NCI-H1092 (cell line): ENCODE results near the gene LMF1.
A peak's percentile ranks its signal among the peaks of the same experiment; 100 is the strongest.

Experiments
- DNase-seq: peaks from one replicate; lab custom pipeline; 2025; lab: John Stamatoyannopoulos, UW

Gene LMF1

DNA sequence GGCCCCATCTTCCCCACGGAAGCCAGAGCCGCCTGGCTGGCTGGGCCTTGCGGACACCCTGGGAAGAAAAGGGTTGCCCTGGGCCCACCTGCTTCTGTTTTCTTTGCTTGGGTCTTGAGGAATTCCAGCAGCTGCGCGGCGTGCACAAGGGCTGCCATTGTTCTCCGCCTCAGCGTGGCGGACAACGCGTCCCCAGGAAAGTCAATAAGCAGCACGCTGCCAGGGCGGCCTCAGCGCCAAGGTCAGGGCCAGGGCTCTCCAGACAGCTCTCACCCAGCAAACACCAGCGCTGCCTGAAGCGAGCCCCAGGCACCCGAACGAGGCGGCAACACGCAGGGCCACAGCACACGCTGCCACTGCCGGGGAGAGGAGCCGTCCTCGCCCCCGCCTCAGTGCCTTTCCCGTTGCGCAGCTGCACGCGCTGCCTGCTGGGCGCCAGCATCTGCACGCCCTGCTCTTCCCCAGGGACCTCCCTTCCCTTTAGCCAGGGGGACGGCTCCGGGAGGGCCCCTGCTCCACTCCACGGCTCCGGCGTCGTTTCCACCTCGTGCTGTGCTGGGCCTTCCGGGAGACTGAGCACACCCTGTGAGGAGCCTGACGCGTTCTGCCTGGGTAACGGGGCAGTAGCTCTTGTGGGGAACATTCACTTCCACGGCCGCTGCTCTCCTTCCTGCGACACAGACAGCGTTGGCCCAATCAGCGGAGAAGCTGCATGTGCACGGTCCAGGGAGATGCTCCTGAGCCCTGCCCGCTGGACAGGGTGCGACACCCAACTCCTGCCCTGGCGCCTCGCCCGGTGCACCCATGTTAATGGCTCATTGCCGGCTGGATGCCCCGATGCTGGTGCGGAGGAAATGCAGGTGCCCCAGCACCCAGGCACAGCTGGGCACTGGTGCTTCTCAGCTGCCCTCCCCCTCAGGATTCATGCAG lies 57.8 kb downstream of the LMF1 start:
- DNase-seq = peak; percentile 29

GRCh38 chr16:912322-912683 lies 58.5 kb downstream of the LMF1 start:
- no peak for DNase-seq

DNA sequence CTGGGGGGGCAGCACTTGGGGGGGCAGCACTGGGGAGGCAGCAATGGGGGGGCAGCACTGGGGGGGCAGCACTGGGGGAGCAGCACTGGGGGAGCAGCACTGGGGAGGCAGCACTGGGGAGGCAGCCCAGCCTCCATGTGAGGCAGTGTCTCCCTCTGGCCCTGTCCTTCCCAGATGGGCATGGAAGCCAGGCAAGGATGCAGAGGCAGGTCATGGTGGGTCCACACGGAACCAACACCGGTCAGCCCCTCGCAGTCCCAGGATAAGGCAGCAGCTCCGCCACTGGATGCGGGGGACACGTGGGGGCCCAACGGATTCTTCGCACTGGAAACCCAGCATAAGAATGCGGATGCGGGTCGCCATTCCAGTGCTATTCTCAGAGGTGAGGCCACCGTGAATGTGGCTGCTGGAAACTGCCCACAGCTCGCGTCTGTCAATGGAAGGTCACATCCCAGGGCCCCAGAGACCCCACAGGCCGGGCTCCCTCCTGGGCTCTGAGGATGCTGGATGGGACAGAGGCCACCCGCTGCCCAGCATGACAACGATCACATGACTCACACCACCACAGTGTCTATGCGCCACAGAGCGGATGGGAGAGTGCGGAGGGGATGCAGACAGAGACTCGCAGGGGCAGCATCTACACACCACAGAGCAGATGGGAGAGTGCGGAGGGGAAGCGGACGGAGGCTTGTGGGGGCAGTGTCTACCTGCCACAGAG lies 59.0 kb downstream of the LMF1 start:
- DNase-seq = no peak

DNA sequence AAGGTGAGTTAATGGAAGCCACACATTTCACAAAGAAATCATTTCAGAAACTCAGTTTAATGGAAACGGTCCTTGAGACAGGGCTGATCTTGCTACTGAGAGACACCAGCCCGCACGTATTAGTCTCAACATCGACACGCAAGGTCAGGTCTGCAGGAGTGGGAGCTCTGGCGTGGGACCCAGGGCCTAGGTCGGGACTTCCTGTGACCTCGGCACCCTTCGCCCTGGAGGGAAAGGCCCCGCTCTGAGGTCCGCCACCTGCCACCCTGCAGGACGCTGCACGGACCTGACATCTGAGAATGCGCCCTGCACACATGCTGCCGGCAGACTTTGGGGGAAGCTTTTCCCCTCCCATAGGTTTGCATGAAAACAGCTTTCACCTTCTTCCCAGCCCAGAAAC lies 59.7 kb downstream of the LMF1 start:
- no peak for DNase-seq

- DNase-seq = no peak
Measured at GRCh38 chr16:910181-910580, 60.6 kb downstream of the LMF1 start.

GRCh38 chr16:909281-910000 lies 61.3 kb downstream of the LMF1 start:
- DNase-seq = no peak

DNA sequence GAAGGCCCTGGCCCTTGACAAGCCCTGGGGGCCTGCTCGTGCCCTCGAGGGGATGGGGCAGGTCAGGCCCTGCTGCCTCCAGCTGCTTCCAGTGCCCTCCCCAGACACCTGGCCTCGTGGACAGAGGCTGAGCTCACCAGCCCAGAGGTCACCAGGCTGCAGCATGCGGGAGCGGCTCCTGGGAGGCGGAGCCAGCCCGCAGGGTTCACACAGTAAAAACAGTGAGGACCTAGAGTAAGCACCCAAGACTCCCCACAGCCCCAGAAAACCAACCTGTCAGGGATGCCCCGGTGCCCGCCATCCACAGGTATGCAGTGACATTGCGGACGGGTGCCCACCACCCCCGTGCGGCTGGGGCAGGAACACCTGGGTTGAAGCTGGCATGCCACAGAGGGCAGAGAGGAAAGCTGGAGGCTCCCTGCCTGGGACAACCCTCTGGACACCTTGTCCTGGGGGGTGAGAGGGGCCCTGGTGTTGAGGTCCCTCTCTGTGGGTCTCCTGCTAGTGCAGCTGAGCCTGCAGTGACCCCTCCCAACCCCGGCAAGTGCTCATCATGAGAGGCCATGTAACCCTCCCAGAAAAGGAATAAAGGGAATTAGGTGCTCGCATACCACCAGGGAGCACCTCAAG lies 62.1 kb downstream of the LMF1 start:
- no peak for DNase-seq

DNA sequence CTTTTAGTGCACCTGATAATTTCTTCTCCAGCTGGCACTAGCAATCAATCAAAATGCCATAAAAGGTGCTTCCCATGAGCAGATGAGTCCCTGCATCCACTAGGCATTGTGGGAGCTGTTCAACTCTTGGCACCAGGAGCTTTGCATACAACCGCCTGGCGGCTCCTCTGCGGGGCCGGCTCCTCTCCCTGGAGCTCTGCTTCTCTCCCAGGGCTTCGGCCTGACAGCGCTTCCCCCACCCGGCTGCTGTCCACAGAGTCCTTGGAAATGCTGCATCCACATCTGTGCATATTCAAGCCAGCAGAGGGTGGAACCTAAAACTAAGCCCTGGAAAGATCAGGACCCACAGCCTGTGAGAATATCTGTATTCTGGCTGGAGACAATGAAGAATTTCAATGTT lies 62.9 kb downstream of the LMF1 start:
- no peak for DNase-seq

DNA sequence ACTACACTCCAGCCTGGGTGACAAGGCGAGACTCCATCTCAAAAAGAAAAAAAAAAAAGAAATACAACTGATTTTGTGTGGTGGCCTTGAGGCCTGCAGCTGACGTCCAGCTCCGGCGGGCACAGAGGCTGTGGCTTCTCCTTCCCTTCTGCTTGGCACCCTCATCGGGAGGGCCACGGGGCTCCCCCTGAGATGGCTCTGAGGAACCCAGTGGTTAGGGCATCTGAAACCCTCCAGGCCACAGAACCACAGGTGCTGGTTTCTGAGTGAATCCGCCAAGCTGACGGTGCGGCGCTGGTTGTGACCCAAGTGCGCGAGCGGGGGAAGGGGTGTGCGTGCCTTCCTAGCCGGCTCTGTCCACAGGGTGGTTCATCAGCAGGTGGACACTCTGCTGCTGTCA lies 63.4 kb downstream of the LMF1 start:
- no peak for DNase-seq

DNA sequence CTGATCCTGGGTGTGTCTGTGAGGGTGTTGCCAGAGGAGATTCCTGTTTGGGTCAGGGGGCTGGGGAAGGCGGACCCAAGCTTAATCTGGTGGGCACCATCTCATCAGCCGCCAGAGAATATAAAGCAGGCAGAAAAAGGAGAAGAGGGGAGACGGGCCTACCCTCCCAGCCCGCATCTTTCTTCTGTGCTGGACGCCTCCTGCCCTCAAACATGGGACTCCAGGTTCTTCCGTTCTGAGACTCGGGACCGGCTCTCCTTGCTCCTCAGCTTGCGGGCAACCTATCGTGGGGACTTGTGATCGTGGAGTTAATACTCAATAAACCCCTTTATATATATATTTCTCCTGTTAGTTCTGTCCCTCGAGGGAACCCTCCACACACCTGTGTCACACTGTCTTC lies 64.5 kb downstream of the LMF1 start:
- DNase-seq = no peak

GRCh38 chr16:901715-902601 lies 68.8 kb downstream of the LMF1 start:
- DNase-seq = no peak

- DNase-seq = no peak
Measured at GRCh38 chr16:901149-901548, 69.6 kb downstream of the LMF1 start.

GRCh38 chr16:900211-900610 lies 70.6 kb downstream of the LMF1 start:
- no peak for DNase-seq

DNA sequence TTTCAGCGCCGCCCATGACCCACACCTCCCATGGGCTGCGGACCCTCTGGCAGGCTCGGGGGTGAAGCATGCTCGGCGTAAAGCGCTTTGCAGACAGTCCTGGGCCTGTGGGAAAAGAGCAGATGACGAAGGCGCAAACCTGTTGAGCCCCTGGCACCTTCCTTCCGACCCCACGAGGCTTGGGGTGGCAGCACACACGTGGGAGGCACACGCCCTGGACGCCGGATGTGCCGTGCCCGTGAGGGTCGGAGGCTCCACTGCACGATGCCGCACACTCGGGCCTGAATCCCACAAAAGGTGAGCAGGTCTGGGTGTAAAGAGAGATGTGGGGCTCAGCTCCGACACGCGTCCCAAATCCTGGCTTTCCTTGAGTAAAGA lies 71.1 kb downstream of the LMF1 start:
- no peak for DNase-seq

GRCh38 chr16:898761-899682 lies 71.8 kb downstream of the LMF1 start:
- no peak for DNase-seq

- no peak for DNase-seq
Measured at GRCh38 chr16:898216-898615, 72.6 kb downstream of the LMF1 start.

DNA sequence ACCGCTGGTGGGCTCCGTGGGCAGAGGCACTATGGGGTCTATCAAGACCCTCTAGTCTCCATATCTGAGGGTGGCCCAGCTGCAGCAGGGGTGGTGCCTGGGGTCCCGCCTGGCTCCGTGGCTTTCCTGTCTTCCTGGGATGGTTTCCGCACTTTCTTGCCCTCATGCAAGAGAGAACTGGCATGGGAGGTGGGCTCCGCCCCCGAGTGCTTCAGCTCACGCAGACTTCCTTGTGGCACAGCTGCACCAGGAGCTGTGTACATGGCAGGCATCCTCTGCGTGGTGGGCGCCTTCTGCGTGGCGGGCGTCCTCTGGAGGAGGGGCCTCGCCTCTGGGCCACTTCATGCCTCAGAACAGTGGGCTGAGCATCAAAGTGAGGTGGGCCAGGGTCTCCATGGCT lies 73.1 kb downstream of the LMF1 start:
- DNase-seq = no peak

DNA sequence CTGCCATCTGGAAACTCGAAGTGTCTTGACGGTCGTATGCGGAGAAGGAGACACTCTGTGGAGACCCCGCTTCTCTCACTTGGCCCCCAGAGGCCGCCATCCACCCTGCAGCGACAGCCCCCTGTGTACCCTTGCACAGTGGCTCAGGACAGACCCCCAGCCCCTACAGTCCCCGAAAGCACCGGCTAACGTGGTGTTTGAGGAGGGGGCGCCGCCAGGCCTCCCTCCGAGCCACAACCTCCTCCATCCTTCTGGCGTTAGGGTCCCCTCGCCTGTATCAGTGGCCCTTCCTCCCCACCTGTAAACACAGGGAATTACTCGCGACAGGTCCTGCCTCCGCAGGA lies 73.6 kb downstream of the LMF1 start:
- no peak for DNase-seq

- no peak for DNase-seq
Measured at GRCh38 chr16:896261-897199, 74.3 kb downstream of the LMF1 start.
